LNCAP (cell line): Measurements from ENCODE around the gene CASR.

Source experiments
- TF ChIP-seq, protein P1 (sequence below): fragments of 450-650 bp; IDR thresholded peaks from 2 replicates; pipeline ENCODE4 v1.5.1; 2017; ENCODE audit warnings: mild to moderate bottlenecking

Gene CASR

DNA sequence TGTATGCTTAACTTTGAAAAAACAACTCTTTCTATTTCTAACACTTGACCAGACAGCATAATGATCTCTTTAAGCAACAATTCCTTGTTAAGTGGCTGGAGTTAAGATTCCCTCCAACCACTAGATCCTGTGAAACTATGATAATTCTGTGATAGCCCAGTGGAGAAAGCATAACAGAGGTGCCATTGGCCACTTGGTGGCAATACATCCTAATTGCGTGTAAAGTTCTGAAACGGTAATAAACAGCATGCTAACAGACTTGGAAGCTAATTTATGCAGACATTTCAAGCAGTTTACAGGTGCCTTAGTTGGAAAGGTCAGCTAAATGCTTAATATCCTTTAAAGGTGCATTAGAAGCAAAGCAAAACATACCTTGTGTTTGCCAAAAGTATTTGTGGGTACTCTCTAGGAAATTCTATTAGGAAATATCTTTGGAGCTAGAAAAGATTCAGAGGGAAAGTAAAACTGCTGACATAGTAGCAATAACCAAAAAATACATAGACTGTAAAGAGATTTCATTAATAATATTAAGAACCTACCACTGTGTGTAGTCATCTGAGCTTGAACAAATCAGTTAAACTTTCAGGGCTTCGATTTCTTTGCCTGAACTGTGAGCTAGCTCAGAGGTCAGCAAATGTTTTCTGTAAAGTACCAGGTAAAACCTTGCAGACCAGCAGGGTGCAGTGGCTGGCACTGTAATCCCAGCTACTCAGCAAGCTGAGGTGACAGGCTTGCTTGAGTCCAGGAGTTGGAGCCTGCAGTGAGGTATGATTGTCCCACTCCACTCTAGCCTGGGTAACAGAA lies 122.6 kb downstream of the CASR start:
- TF ChIP-seq, protein P1, sequence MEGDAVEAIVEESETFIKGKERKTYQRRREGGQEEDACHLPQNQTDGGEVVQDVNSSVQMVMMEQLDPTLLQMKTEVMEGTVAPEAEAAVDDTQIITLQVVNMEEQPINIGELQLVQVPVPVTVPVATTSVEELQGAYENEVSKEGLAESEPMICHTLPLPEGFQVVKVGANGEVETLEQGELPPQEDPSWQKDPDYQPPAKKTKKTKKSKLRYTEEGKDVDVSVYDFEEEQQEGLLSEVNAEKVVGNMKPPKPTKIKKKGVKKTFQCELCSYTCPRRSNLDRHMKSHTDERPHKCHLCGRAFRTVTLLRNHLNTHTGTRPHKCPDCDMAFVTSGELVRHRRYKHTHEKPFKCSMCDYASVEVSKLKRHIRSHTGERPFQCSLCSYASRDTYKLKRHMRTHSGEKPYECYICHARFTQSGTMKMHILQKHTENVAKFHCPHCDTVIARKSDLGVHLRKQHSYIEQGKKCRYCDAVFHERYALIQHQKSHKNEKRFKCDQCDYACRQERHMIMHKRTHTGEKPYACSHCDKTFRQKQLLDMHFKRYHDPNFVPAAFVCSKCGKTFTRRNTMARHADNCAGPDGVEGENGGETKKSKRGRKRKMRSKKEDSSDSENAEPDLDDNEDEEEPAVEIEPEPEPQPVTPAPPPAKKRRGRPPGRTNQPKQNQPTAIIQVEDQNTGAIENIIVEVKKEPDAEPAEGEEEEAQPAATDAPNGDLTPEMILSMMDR = peak; percentile 68

DNA sequence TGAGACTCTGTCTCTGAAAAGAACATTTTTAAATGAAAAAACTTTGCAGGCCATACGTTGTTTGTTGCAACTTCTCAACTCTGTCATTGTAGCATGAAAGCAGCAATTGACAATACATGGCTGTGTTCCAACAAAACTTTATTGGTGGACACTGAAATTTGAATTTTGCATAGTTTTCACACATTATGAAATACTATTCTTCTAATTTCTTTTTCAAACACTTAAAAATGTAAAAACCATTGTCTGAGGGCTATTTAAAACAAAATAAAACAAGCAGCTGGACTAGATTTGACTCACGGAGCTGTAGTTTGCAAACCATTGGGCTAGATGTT lies 123.1 kb downstream of the CASR start:
- TF ChIP-seq, protein P1 = no peak

DNA sequence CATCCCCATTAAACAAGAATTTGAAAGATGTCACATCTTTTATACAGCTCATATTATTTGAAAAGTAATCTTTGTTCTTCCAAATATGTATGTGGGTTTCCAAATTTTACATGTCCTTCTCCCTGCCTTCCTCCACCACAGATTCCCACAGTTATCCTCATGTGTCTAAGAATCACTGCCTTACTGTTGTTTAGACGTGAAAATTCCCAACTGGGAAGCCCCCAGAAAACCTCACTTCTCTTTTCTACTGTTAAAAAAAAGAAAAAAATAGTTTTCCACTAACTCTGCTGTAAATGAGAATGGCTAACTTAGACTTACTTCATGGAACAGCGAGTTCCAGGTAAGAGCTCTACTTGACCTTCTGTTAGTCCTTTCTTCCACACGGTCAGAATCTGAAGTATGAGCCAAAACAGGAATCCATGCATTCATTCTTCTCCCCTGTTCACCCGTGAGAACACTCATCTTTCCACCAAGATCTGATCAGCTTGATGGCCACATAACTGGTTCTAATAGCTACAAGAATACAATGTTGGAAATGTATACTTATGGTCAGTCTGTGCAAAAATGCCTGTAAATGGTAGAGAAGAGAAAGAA lies 123.7 kb downstream of the CASR start:
- TF ChIP-seq, protein P1 = no peak

DNA sequence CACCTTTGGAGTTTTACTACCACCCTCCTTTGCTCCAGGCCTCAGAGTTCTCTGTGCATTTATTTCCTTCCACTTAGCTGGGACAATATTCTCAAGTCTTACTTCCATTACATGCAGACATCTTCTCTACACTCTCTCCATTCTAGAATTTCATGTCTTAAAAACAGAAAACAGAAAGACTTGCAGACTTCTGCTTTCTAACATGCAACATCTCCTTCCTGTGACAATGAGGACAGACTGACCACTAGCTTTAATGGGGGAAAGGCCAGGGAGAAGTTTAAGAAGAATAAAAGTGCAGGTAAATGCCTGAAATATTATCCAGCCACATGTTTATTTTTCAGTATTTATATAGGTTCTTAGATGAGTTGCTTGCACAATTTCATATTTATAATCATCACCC lies 124.5 kb downstream of the CASR start:
- TF ChIP-seq, protein P1 = no peak

DNA sequence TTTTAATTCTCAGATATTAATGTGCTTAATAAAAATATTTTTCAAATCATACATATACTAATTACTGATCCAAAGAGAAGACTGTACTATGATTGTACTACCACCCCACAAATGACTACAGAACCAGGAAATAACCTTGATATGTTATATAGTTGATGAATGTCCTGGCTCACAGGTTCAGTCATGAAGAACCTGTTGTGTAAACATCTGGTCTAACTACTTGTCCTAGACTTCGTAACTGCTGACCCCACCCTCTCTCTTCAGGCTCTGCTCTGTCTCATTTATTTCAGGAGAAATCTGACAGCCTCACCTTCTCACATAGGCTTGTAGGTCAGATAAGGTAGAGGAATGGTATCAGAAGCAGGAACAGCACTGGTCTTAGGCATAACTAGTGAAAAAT lies 126.9 kb downstream of the CASR start:
- TF ChIP-seq, protein P1 = no peak

DNA sequence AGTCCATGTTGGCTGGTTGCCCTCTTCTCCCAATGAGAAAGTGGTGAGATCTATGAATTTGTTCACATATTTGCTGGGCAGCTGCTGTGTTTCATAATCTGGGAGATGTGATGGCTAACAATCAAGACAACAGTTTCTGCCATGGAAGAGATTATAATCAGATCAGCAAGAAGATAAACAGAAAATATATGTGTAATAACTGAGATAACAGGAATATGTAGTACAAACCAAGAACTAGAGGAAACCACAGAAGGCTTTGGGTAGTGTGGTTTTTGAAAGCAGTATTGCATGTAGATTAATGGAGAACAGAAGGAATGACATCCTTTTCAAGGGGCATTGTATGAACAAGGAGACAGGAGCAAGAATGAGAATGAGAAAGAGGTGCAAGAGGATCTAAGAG lies 129.4 kb downstream of the CASR start:
- TF ChIP-seq, protein P1 = no peak

DNA sequence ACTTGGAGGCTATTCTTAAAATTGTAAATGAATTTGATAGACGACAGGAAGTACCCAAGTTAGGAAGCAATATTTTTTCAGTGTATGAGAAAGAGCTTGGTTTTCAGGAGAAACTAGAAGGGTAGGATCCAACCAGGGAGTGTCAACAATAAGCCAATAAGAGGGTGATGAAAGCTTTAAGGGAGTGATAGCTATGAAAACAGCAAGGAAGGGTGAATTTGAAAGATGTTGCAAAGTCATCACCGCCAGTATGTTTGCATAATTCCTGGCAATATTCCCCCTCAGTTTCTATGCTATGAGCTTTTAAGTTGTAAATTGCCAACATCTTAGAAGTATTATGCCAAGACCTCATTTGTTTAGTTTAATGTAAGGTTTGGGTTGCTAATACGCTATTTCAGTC lies 129.8 kb downstream of the CASR start:
- TF ChIP-seq, protein P1 = no peak
